Stomach (tissue), 9 donors: ENCODE measurements around the gene MYO9A. TPM values are rescaled to one million over a fixed set of nuclear protein-coding genes. Genes with fewer than 3 reads are reported as not detected.

ENCODE experiments used
- DNase-seq, 2 donors: peaks; one replicate each; pipeline versions ENCODE4 v3.0.0 to v3.0.0-alpha.2; 2013 to 2019
- H3K27ac ChIP-seq, 5 donors: fragments of 200-600 bp in 4 of 5; sonication (generic) in 4 of 5; one replicate each; pipeline ENCODE4 v1.5.1; 2013 to 2019; ENCODE audit warnings: mild to moderate bottlenecking in 1 of 5, moderate library complexity in 1 of 5
- H3K27me3 ChIP-seq, 3 donors: fragments of 200-600 bp; sonication (generic); one replicate each; pipeline ENCODE4 v1.5.1; 2017 to 2019; ENCODE audit warnings: mixed run types in 1 of 3
- H3K36me3 ChIP-seq, 4 donors: fragments of 200-600 bp; sonication (generic); 1 replicate in 3 of 4; 2 replicates in 1 of 4; pipeline ENCODE4 v1.5.1; 2016 to 2019
- H3K4me1 ChIP-seq, 4 donors: fragments of 200-600 bp; sonication (generic); one replicate each; pipeline ENCODE4 v1.5.1; 2016 to 2019
- H3K4me3 ChIP-seq, 4 donors: fragments of 200-600 bp; sonication (generic) in 3 of 4; one replicate each; pipeline ENCODE4 v1.5.1; 2016 to 2019; ENCODE audit warnings: mild to moderate bottlenecking in 1 of 4
- H3K9me3 ChIP-seq, 4 donors: fragments of 200-600 bp; sonication (generic); one replicate each; pipeline ENCODE4 v1.5.1; 2016 to 2019
- EP300 ChIP-seq: sonication (generic); formaldehyde crosslinking; IDR thresholded peaks from one replicate; pipeline ENCODE4 v1.6.1; 2017; ENCODE audit warnings: antibody characterized with exemption
- POLR2A ChIP-seq, 4 donors: fragments of 450-650 bp; IDR thresholded peaks; one replicate each; pipeline ENCODE4 v1.6.1; 2016; ENCODE audit warnings: antibody characterized with exemption in 4 of 4, control low read depth in 2 of 4, mild to moderate bottlenecking in 1 of 4, moderate library complexity in 1 of 4
- POLR2AphosphoS5 ChIP-seq, 3 donors: sonication (generic); formaldehyde crosslinking; IDR thresholded peaks; one replicate each; pipeline ENCODE4 v1.6.1; 2016; ENCODE audit warnings: antibody characterized with exemption in 3 of 3
- WGBS, 5 donors: extraction: QIAGEN DNeasy Blood & Tissue Kit in 3 of 5; methylation state at CpG; one replicate each; pipeline versions ENCODE4 v1.1.5 to v1.1.7; 2013 to 2018; 5-methylcytosine and 5-hydroxymethylcytosine counted together
- intact Hi-C: fragments of 100-400 bp; cut with DNase I; formaldehyde crosslinking; loops from one replicate; pipeline ENCODE4 v1.15.1; 2023; ENCODE audit warnings: low total_unique reads
- polyA plus RNA-seq, 3 donors: library from polyadenylated mRNA; stranded (reverse); fragments of 200-250 nt; gene quantifications; one replicate each; pipeline ENCODE4 v1.2.3, GENCODE V29; 2013
- total RNA-seq, 5 donors: library from RNA; depleted of rRNA; stranded (reverse); fragments of >200 nt; gene quantifications; one replicate each; pipeline versions ENCODE4 v1.1.0 to v1.2.3, GENCODE V29; 2014 to 2016
- TF ChIP-seq, protein P1 (sequence below), 7 experiments: fragments of 450-650 bp in 4 of 7; fragments of 200-600 bp in 3 of 7; sonication (generic) in 3 of 7; IDR thresholded peaks; one replicate each; pipeline ENCODE4 v1.5.1; 2016 to 2019; ENCODE audit warnings: antibody characterized with exemption in 7 of 7, control low read depth in 2 of 7, mild to moderate bottlenecking in 1 of 7
- donor health status: healthy with polysubstance abuse.
- donor health status: Bipolar disorder and iron deficiency.
- donor health status: healthy.

The MYO9A gene
- total and polyA plus RNA-seq, 8 donors: 2.2 to 120 (median 39.0) TPM

GRCh38 chr15:72156928-72157327 is 39.0 kb upstream of the MYO9A start:
- Histone ChIP-seq H3K4me1 (peaks cover 19 to 51% (median 38%) of the 10 kb centered on the region in 4 donors), H3K36me3 (no peaks in the 10 kb centered on the region), H3K27me3 (no peaks in the 10 kb centered on the region), H3K27ac (no peak overlapping the region), H3K4me3 (no peak overlapping the region), H3K9me3 (no peaks in the 10 kb centered on the region)
- DNase-seq: no peak
- intact Hi-C loops: no loop called here
- 89 to 96% (median 93%) methylated on average over 2 of the region's 2 CpGs for WGBS, 5 donors
- TF ChIP-seq EP300 (no peak), POLR2A (IDR thresholded peaks at IDR 0.05) (no peak), POLR2AphosphoS5 (IDR thresholded peaks at IDR 0.05) (no peak)
- TF ChIP-seq, protein P1, sequence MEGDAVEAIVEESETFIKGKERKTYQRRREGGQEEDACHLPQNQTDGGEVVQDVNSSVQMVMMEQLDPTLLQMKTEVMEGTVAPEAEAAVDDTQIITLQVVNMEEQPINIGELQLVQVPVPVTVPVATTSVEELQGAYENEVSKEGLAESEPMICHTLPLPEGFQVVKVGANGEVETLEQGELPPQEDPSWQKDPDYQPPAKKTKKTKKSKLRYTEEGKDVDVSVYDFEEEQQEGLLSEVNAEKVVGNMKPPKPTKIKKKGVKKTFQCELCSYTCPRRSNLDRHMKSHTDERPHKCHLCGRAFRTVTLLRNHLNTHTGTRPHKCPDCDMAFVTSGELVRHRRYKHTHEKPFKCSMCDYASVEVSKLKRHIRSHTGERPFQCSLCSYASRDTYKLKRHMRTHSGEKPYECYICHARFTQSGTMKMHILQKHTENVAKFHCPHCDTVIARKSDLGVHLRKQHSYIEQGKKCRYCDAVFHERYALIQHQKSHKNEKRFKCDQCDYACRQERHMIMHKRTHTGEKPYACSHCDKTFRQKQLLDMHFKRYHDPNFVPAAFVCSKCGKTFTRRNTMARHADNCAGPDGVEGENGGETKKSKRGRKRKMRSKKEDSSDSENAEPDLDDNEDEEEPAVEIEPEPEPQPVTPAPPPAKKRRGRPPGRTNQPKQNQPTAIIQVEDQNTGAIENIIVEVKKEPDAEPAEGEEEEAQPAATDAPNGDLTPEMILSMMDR (IDR thresholded peaks at IDR 0.05): no peak

DNA sequence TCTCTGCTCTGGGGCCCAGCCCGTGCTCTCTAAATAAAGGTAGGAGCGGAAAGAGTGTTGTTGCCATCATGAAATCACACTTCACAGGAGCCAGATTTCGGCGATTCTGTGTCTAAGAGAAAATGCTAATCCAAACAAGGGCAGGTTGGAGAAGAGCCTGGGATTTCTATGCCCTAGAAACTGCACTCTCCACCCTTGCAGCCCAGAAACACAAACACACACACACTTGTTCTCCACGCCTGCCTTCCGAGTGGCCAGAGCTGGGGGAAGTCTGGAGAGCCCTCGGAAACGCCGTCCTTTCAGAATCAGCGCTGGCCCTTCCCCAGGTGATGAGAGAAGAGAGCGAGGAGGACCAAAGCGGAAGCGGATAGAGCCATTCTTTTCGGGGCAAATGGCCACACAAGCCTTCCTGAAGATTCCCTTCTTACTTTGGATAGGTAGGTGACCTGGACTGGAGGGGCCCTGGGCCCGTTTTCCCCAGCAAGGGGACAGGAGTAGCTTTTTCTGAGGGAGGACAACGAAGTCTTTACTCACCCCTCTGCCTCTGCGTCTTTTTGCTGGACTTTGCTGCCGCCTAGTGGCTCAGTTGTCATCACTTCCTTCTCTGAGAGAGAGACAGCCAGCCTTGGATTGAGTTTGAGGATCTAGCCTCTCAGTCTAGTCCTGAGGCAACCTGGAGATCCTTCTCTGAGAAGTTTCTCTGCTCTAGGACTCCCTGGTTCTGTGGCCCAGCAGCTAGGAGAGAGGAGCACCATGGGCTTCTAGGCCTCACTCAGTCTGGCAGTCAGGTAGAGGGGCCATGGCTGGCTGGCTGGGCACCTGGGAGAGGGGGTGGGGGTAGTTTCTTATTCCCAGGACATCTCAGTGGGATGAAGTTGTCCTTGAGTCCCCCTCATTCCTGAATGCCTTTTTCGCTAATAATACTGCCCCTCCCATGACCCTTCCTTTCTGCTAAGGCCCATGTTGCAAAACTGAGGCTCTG is 38.0 kb upstream of the MYO9A start:
- no peaks in the 10 kb centered on the region for H3K9me3 ChIP-seq
- TF ChIP-seq POLR2A (IDR thresholded peaks at IDR 0.05) (no peak), POLR2AphosphoS5 (IDR thresholded peaks at IDR 0.05) (peak in 2 of 3 donors; percentile 40 to 58), EP300 (no peak)
- TF ChIP-seq, protein P1 (IDR thresholded peaks at IDR 0.05): peak in 5 of 7 experiments; percentile 56 to 94 (median 81)
- H3K27ac ChIP-seq: peak overlapping the region; percentile 48 to 89 (median 83)
- intact Hi-C loops: no loop called here
- WGBS, 5 donors: 2 to 13% (median 4%) methylated on average over 10 to 19 of the region's 19 CpGs
- no peaks in the 10 kb centered on the region for H3K27me3 ChIP-seq
- H3K4me1 ChIP-seq: peaks cover 19 to 43% (median 34%) of the 10 kb centered on the region in 4 donors
- DNase-seq: peak; percentile 91 to 95
- peak overlapping the region; percentile 45 to 52 (median 48) for H3K4me3 ChIP-seq
- H3K36me3 ChIP-seq: no peaks in the 10 kb centered on the region

DNA sequence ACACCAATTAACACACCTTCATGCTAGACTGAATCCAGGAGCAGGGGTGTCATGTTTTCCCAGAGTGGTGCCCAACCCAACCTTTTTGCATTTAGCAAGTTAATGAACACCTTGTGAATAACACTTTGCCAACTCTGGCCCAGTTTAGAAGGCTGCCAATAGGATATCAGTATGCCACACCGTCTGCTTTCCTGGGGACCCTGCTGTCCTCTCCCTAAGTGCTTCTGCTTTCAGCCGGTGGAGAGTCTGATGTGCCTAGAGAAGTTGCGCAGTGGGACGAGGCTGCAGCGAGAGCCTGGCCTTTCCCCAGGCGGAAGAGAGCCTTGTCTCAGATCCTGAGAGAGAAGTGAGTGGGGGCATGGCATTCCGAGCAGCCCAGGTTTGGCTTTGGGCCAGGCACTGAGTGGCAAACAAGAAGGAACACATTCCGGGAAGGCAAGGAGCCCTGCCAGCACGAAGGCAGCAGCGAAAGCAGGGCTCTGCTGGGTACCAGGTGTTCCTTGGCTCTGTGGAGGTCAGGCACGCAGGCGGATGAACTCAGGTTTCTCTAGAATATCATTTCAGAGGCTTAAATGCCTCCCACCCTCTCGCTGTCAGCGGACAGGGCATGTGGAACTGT is 37.2 kb upstream of the MYO9A start:
- 17 to 27% (median 18%) methylated on average over 10 to 14 of the region's 14 CpGs for WGBS, 5 donors
- Histone ChIP-seq H3K9me3 (no peaks in the 10 kb centered on the region), H3K4me1 (peaks cover 19 to 43% (median 34%) of the 10 kb centered on the region in 4 donors), H3K36me3 (no peaks in the 10 kb centered on the region), H3K27me3 (no peaks in the 10 kb centered on the region), H3K27ac (peak overlapping the region; percentile 48 to 89 (median 83)), H3K4me3 (peak overlapping the region; percentile 45 to 52 (median 48))
- intact Hi-C loops: no loop called here
- peak; percentile 92 to 97 for DNase-seq
- TF ChIP-seq, protein P1 (IDR thresholded peaks at IDR 0.05): no peak
- TF ChIP-seq POLR2AphosphoS5 (IDR thresholded peaks at IDR 0.05): peak; percentile 78 to 90 (median 83)
- TF ChIP-seq EP300: no peak

DNA sequence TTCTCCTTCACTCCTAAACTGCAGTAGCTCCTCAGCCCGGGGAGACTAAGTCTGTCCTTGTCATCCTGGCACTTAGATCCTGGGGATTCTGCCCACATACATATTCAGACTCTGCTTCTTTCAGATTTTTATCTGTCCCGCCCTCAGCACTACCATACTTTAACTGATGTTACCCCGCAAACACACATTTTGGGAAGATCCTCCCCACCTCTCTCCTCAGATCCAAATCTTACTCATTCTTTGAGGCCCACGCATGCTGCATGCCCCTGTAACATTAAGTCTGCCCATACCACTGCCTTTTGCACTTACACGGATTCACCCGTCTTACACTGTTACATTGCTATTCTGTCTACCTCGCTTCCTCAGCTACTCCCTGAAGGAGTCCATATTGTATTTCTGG is 36.4 kb upstream of the MYO9A start:
- Histone ChIP-seq H3K36me3 (no peaks in the 10 kb centered on the region), H3K27ac (peak overlapping the region; percentile 62 to 89 (median 83)), H3K4me1 (peaks cover 19 to 43% (median 34%) of the 10 kb centered on the region in 4 donors), H3K4me3 (no peak overlapping the region), H3K27me3 (no peaks in the 10 kb centered on the region), H3K9me3 (no peaks in the 10 kb centered on the region)
- intact Hi-C loops: no loop called here
- 76 to 94% (median 89%) methylated on average over 7 of the region's 7 CpGs for WGBS, 5 donors
- no peak for DNase-seq
- TF ChIP-seq EP300: no peak
- TF ChIP-seq POLR2AphosphoS5 (IDR thresholded peaks at IDR 0.05): no peak
- TF ChIP-seq, protein P1 (IDR thresholded peaks at IDR 0.05): no peak
- TF ChIP-seq POLR2A (IDR thresholded peaks at IDR 0.05): no peak
